A549 (cell line): ENCODE data around the gene ZNRF2.

Source experiments
- BCL3 ChIP-seq: fragments of >200 bp; sonication (Bioruptor Twin); formaldehyde crosslinking; IDR thresholded peaks from 3 replicates; pipeline ENCODE4 v1.6.1; 2016
- CBX2 ChIP-seq: fragments of 200-600 bp; sonication (generic); IDR thresholded peaks from 2 replicates; pipeline ENCODE4 v1.6.1; 2016; ENCODE audit warnings: low read depth, mild to moderate bottlenecking, borderline replicate concordance
- CTCF ChIP-seq: fragments of >200 bp; sonication (Bioruptor Twin); formaldehyde crosslinking; IDR thresholded peaks from 3 replicates; pipeline ENCODE4 v1.5.1; 2016
- E2F6 ChIP-seq: IDR thresholded peaks from 2 replicates; pipeline ENCODE4 v1.6.1; 2012; ENCODE audit warnings: low read depth, borderline replicate concordance
- EHMT2 ChIP-seq: fragments of 200-600 bp; sonication (generic); IDR thresholded peaks from 2 replicates; pipeline ENCODE4 v1.6.1; 2016; ENCODE audit warnings: antibody characterized with exemption, low read depth, mild to moderate bottlenecking, moderate library complexity
- EP300 ChIP-seq, 2 experiments: fragments of >200 bp; sonication (Bioruptor Twin); formaldehyde crosslinking; IDR thresholded peaks; 2 replicates in 1 of 2; 3 replicates in 1 of 2; pipeline ENCODE4 v1.6.1; 2016 to 2017
- MYC ChIP-seq: IDR thresholded peaks from 2 replicates; pipeline ENCODE4 v1.6.1; 2012; ENCODE audit warnings: mild to moderate bottlenecking, inconsistent platforms, low read length, improper control_type of control experiment, borderline replicate concordance
- PBX3 ChIP-seq: IDR thresholded peaks from 2 replicates; pipeline ENCODE4 v1.6.1; 2012
- POLR2A ChIP-seq: IDR thresholded peaks from 2 replicates; pipeline ENCODE4 v1.6.1; 2012; ENCODE audit warnings: mild to moderate bottlenecking, low read length
- REST ChIP-seq: fragments of 200-600 bp; sonication (generic); IDR thresholded peaks from 2 replicates; pipeline ENCODE4 v1.6.1; 2016; ENCODE audit warnings: antibody characterized with exemption, mild to moderate bottlenecking, moderate library complexity
- RFX5 ChIP-seq: fragments of 450-650 bp; IDR thresholded peaks from 2 replicates; pipeline ENCODE4 v1.7.1; 2014; ENCODE audit warnings: antibody characterized with exemption, mild to moderate bottlenecking, moderate library complexity
- USF2 ChIP-seq: fragments of 450-650 bp; IDR thresholded peaks from 2 replicates; pipeline ENCODE4 v1.6.1; 2014; ENCODE audit warnings: antibody characterized with exemption

GRCh38 chr7:30263090-30263710 lies 21.2 kb upstream of the ZNRF2 start:
- TF ChIP-seq EP300 (IDR thresholded peaks at IDR 0.05) (no peak), CTCF (no peak), MYC (no peak), PBX3 (no peak), CBX2 (no peak), E2F6 (no peak), BCL3 (no peak), EHMT2 (no peak), USF2 (no peak), POLR2A (no peak), RFX5 (no peak), REST (no peak)
